IMR-90 (cell line): ENCODE measurements around the gene ORMDL3.

Experiments
- BHLHE40 ChIP-seq: fragments of 150-350 bp; IDR thresholded peaks from 2 replicates; pipeline ENCODE4 v1.6.1; 2016; ENCODE audit warnings: mild to moderate bottlenecking, low read depth, low read length
- CEBPB ChIP-seq: IDR thresholded peaks from 2 replicates; pipeline ENCODE4 v1.6.1; 2012; ENCODE audit warnings: low read depth, low read length, improper control_type of control experiment
- FOS ChIP-seq: fragments of 150-350 bp; IDR thresholded peaks from 2 replicates; pipeline ENCODE4 v1.6.1; 2016; ENCODE audit warnings: low read depth, low read length
- MAZ ChIP-seq: IDR thresholded peaks from 2 replicates; pipeline ENCODE4 v1.6.1; 2012; ENCODE audit warnings: low read depth, mild to moderate bottlenecking, low read length, improper control_type of control experiment, moderate library complexity, borderline replicate concordance
- MXI1 ChIP-seq: IDR thresholded peaks from 2 replicates; pipeline ENCODE4 v1.6.1; 2012; ENCODE audit warnings: low read depth, mild to moderate bottlenecking, low read length, moderate library complexity, borderline replicate concordance
- POLR2A ChIP-seq: IDR thresholded peaks from 2 replicates; pipeline ENCODE4 v1.6.1; 2012; ENCODE audit warnings: mild to moderate bottlenecking, low read depth, low read length
- RAD21 ChIP-seq: IDR thresholded peaks from 2 replicates; pipeline ENCODE4 v1.6.1; 2012; ENCODE audit warnings: low read length, improper control_type of control experiment
- RCOR1 ChIP-seq: IDR thresholded peaks from 2 replicates; pipeline ENCODE4 v1.6.1; 2012; ENCODE audit warnings: mild to moderate bottlenecking, low read length, improper control_type of control experiment; ENCODE audit not compliant: insufficient replicate concordance
- SMC3 ChIP-seq: fragments of 150-350 bp; IDR thresholded peaks from 2 replicates; pipeline ENCODE4 v1.6.1; 2016; ENCODE audit warnings: low read depth, mild to moderate bottlenecking, antibody characterized with exemption, low read length, moderate library complexity
- TF ChIP-seq, protein P1 (sequence below): conservative IDR thresholded peaks from 2 replicates; pipeline ENCODE4 v1.5.1; 2012; ENCODE audit warnings: mild to moderate bottlenecking, low read depth, low read length, improper control_type of control experiment

DNA sequence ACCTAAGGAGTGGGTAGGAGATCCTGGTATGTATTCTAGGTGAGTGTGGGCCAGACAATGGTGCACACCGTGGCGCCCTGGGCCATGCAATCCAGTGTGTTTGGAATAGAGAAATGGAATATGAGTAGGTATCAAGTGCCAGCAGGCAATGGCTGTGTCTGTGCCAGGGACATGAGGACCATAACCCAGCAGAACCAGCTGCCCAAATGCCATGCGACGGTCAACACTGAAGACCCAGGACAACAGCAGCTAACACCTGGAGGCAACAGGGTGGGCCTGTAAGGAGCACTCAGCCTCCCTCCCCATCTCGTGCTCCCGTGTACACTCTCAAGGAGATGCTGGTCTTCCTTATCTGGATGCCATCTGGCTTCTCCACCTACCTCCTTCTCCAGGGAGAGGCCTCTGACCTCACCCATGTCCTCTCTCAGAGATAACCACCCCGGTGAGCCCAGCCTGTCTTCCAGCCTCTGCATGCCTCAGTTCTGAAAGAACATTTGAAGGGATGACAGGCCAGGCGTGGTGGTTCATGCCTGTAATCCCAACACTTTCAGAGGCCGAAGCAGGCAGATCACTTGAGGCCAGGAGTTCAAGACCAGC is 8.2 kb downstream of the ORMDL3 start:
- TF ChIP-seq, protein P1, sequence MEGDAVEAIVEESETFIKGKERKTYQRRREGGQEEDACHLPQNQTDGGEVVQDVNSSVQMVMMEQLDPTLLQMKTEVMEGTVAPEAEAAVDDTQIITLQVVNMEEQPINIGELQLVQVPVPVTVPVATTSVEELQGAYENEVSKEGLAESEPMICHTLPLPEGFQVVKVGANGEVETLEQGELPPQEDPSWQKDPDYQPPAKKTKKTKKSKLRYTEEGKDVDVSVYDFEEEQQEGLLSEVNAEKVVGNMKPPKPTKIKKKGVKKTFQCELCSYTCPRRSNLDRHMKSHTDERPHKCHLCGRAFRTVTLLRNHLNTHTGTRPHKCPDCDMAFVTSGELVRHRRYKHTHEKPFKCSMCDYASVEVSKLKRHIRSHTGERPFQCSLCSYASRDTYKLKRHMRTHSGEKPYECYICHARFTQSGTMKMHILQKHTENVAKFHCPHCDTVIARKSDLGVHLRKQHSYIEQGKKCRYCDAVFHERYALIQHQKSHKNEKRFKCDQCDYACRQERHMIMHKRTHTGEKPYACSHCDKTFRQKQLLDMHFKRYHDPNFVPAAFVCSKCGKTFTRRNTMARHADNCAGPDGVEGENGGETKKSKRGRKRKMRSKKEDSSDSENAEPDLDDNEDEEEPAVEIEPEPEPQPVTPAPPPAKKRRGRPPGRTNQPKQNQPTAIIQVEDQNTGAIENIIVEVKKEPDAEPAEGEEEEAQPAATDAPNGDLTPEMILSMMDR, result no peak
- no peak for TF ChIP-seq MXI1
- no peak for TF ChIP-seq POLR2A
- no peak for TF ChIP-seq RAD21
- TF ChIP-seq FOS, result no peak
- TF ChIP-seq RCOR1, result no peak
- no peak for TF ChIP-seq MAZ
- TF ChIP-seq SMC3, result no peak
- TF ChIP-seq BHLHE40, result no peak
- no peak for TF ChIP-seq CEBPB
